22Rv1 (cell line): Measurements from ENCODE around the gene PXMP4.

Experiments used
- H3K27ac ChIP-seq: fragments of 450-650 bp; 2 replicates; pipeline ENCODE4 v1.5.1; 2017
- CTCF ChIP-seq: fragments of 450-650 bp; IDR thresholded peaks from 2 replicates; pipeline ENCODE4 v1.5.1; 2017; ENCODE audit warnings: mild to moderate bottlenecking
- ZFX ChIP-seq: fragments of 450-650 bp; IDR thresholded peaks from 2 replicates; pipeline ENCODE4 v1.6.1; 2017; ENCODE audit warnings: antibody characterized with exemption, borderline replicate concordance

PXMP4 gene

GRCh38 chr20:33679758-33680485 is 40.2 kb downstream of the PXMP4 start:
- H3K27ac ChIP-seq: no peak overlapping the region

GRCh38 chr20:33677991-33678702 is 42.0 kb downstream of the PXMP4 start:
- peak overlapping the region; percentile 20 for H3K27ac ChIP-seq
- no peak for TF ChIP-seq ZFX
- TF ChIP-seq CTCF: no peak

More at GRCh38 chr20:33679758-33680485, 40.2 kb downstream of the PXMP4 start:
- TF ChIP-seq CTCF: no peak
- no peak for TF ChIP-seq ZFX

GRCh38 chr20:33676652-33677645 is 43.2 kb downstream of the PXMP4 start:
- no peak for TF ChIP-seq CTCF
- no peak for TF ChIP-seq ZFX
- peak overlapping the region; percentile 98; the same call in 1 of the 2 replicates for H3K27ac ChIP-seq

DNA sequence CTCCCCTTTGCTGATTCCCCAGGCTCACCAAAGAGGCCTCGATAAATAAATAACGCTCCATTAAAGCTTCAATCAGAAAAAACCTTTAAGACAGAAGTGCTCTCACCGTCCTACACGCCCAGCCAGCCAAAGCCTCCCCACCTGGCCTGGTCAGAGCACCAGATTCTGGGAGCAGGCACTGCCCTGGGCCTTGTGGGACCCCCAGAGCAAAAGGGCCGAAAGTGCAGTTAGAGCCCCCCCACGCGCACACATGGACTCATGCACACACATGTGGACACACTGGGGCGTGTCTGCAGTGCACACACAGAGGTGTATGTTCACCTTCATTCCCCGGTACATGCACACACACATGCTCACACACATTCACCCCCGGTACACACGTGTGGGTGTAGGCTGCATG is 44.0 kb downstream of the PXMP4 start:
- peak overlapping the region; percentile 98 for H3K27ac ChIP-seq
- TF ChIP-seq ZFX (no peak), CTCF (no peak)

GRCh38 chr20:33675136-33675959 is 44.8 kb downstream of the PXMP4 start:
- H3K27ac ChIP-seq: peak overlapping the region; percentile 98
- TF ChIP-seq CTCF (no peak), ZFX (no peak)

- peak within 1 kb of the TSS; percentile 98 for H3K27ac ChIP-seq
These were observed 45.6 kb downstream of the PXMP4 start, which contains the start of gene NECAB3 for GRCh38 chr20:33674294-33675135. TSS of gene NECAB3 (minus strand) at chr20:33674428. CDS start at chr20:33674352, 76 bp downstream.

More at GRCh38 chr20:33674294-33675135, 45.6 kb downstream of the PXMP4 start, which contains the start of gene NECAB3:
- TF ChIP-seq CTCF (0 out of 2 replicates have a peak, but pooled peaks have one; percentile 5), ZFX (no peak)
